Ishikawa (cell line): ENCODE results near the gene NTM.

ENCODE experiments used
- EP300 ChIP-seq: IDR thresholded peaks from 2 replicates; pipeline ENCODE4 v1.6.1; 2012; ENCODE audit warnings: borderline replicate concordance
- NFIC ChIP-seq: IDR thresholded peaks from 2 replicates; pipeline ENCODE4 v1.6.1; 2012
- RAD21 ChIP-seq: IDR thresholded peaks from 2 replicates; pipeline ENCODE4 v1.6.1; 2012; ENCODE audit warnings: low read depth
- TAF1 ChIP-seq: IDR thresholded peaks from 2 replicates; pipeline ENCODE4 v1.6.1; 2012; ENCODE audit warnings: low read depth, mild to moderate bottlenecking
- TEAD4 ChIP-seq: IDR thresholded peaks from 2 replicates; pipeline ENCODE4 v1.6.1; 2012
- TF ChIP-seq, protein P1 (sequence below): IDR thresholded peaks from 2 replicates; pipeline ENCODE4 v1.6.1; 2012
- TF ChIP-seq, protein P2 (sequence below): IDR thresholded peaks from 2 replicates; pipeline ENCODE4 v1.6.1; 2012; ENCODE audit warnings: low read depth, mild to moderate bottlenecking
- TF ChIP-seq, protein P3 (sequence below): IDR thresholded peaks from 2 replicates; pipeline ENCODE4 v1.6.1; 2012

DNA sequence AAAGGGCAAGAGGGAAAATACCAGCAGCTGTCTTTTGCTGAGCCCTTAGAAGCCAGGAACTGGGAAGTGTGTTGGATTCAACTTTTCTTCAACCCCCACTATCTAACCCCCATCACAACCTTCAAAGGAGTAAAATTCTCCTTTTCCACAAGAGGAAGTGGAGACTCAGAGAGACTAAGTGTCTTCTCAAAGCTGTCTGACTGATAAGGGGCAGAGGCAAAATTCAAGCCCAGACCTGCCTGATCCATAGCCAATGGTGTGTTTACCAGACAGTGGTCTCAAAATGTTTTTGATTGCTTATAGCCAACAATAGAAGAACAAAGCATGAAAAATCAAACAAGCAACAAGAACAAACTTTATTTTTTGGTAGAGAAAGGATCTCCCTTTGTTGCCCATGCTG is 707.0 kb downstream of the NTM start:
- TF ChIP-seq TEAD4 (no peak), NFIC (no peak), EP300 (no peak), TAF1 (no peak), RAD21 (no peak)
- TF ChIP-seq, protein P1, sequence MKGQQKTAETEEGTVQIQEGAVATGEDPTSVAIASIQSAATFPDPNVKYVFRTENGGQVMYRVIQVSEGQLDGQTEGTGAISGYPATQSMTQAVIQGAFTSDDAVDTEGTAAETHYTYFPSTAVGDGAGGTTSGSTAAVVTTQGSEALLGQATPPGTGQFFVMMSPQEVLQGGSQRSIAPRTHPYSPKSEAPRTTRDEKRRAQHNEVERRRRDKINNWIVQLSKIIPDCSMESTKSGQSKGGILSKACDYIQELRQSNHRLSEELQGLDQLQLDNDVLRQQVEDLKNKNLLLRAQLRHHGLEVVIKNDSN = no peak
- TF ChIP-seq, protein P2, sequence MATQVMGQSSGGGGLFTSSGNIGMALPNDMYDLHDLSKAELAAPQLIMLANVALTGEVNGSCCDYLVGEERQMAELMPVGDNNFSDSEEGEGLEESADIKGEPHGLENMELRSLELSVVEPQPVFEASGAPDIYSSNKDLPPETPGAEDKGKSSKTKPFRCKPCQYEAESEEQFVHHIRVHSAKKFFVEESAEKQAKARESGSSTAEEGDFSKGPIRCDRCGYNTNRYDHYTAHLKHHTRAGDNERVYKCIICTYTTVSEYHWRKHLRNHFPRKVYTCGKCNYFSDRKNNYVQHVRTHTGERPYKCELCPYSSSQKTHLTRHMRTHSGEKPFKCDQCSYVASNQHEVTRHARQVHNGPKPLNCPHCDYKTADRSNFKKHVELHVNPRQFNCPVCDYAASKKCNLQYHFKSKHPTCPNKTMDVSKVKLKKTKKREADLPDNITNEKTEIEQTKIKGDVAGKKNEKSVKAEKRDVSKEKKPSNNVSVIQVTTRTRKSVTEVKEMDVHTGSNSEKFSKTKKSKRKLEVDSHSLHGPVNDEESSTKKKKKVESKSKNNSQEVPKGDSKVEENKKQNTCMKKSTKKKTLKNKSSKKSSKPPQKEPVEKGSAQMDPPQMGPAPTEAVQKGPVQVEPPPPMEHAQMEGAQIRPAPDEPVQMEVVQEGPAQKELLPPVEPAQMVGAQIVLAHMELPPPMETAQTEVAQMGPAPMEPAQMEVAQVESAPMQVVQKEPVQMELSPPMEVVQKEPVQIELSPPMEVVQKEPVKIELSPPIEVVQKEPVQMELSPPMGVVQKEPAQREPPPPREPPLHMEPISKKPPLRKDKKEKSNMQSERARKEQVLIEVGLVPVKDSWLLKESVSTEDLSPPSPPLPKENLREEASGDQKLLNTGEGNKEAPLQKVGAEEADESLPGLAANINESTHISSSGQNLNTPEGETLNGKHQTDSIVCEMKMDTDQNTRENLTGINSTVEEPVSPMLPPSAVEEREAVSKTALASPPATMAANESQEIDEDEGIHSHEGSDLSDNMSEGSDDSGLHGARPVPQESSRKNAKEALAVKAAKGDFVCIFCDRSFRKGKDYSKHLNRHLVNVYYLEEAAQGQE = no peak
- TF ChIP-seq, protein P3, sequence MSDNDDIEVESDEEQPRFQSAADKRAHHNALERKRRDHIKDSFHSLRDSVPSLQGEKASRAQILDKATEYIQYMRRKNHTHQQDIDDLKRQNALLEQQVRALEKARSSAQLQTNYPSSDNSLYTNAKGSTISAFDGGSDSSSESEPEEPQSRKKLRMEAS = no peak
